SK-N-SH treated with all-trans-retinoic acid at 6 μM for 48 hours (cell line): ENCODE results near the gene ECI2.

Experiments
- ARNTL ChIP-seq: fragments of 450-650 bp; formaldehyde crosslinking; IDR thresholded peaks from 2 replicates; pipeline ENCODE4 v1.5.0; 2020; ENCODE audit warnings: low read depth, mild to moderate bottlenecking, moderate library complexity, borderline replicate concordance
- OSR1 ChIP-seq: fragments of 250-450 bp; sonication (Bioruptor Pico); IDR thresholded peaks from 2 replicates; pipeline ENCODE4 v1.8.0; 2022; ENCODE audit warnings: moderate library complexity, mild to moderate bottlenecking, inconsistent platforms
- ZNF565 ChIP-seq: fragments of 450-650 bp; formaldehyde crosslinking; conservative IDR thresholded peaks from 2 replicates; pipeline ENCODE4 v1.5.0; 2020; ENCODE audit warnings: low read depth, mild to moderate bottlenecking, moderate library complexity

- TF ChIP-seq ARNTL (CRISPR knock-in tag) (no peak), ZNF565 (CRISPR knock-in tag) (no peak), OSR1 (CRISPR knock-in tag) (no peak)
These were observed 29.1 kb upstream of the ECI2 start for GRCh38 chr6:4164456-4164855.
